ENCODE data around the gene WDR88. TPM values are rescaled to one million over a fixed set of nuclear protein-coding genes. Genes with fewer than 3 reads are reported as not detected.

WDR88 gene
- total and polyA plus RNA-seq, 2 donors (not counting 3 experiments of a cell fraction or from before 2014, with no cell fraction given) = not detected

DNA sequence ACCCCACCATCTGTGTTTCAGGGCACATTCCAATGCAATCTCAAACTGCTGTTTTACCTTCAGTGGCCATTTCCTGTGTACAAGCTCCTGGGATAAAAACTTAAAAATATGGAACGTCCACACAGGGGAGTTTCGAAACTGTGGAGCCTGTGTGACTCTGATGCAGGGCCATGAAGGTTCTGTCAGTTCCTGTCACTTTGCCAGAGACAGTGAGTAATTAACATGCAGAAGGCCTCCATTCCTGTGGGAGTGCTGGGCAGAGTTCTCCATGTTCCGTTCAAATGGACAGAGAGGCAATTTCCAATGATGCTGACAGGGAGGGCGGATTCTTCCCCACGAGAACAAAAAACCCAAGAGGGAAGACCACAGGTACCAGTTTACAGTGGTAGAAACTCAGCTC, 24.4 kb downstream of the WDR88 start:
- Histone ChIP-seq H3K36me3 (ENCODE audit: control insufficient read depth in 2 of 2, extremely low read depth in 1 of 2, insufficient read depth in 2 of 2, low read length in 2 of 2) (no peaks in the 10 kb centered on the region), H3K27ac (ENCODE audit: insufficient read depth, low read depth, low read length) (no peak overlapping the region), H2AFZ (ENCODE audit: low read depth, low read length) (no peak overlapping the region), H3K79me2 (ENCODE audit: control insufficient read depth, insufficient read depth, low read length) (no peaks in the 10 kb centered on the region), H3K4me2 (ENCODE audit: insufficient read depth, low read length) (no peak overlapping the region), H3K27me3 (ENCODE audit: control insufficient read depth in 2 of 2, insufficient read depth in 2 of 2, low read length in 2 of 2) (no peaks in the 10 kb centered on the region), H3K9me1 (replicated peaks; ENCODE audit: control insufficient read depth, extremely low read depth, insufficient read depth, low read length) (no peaks in the 10 kb centered on the region), H3K4me3 (replicated peaks in 1 of 3; ENCODE audit: insufficient read depth in 1 of 3, low read depth in 1 of 3, low read length in 3 of 3) (no peak overlapping the region), H3K9ac (replicated peaks; ENCODE audit: extremely low read depth, insufficient read depth, low read length) (no peak overlapping the region), H3K4me1 (ENCODE audit: control insufficient read depth, extremely low read depth, insufficient read depth, low read length) (no peaks in the 10 kb centered on the region), H4K20me1 (replicated peaks; ENCODE audit: control insufficient read depth, extremely low read depth, insufficient read depth, low read length) (no peaks in the 10 kb centered on the region), H3K9me3 (replicated peaks; ENCODE audit: control insufficient read depth, insufficient read depth, low read length) (no peaks in the 10 kb centered on the region)
- DNase-seq (ENCODE audit: low read depth, low spot score) (no peak), FAIRE-seq (no peak)
- TF ChIP-seq, protein P1, sequence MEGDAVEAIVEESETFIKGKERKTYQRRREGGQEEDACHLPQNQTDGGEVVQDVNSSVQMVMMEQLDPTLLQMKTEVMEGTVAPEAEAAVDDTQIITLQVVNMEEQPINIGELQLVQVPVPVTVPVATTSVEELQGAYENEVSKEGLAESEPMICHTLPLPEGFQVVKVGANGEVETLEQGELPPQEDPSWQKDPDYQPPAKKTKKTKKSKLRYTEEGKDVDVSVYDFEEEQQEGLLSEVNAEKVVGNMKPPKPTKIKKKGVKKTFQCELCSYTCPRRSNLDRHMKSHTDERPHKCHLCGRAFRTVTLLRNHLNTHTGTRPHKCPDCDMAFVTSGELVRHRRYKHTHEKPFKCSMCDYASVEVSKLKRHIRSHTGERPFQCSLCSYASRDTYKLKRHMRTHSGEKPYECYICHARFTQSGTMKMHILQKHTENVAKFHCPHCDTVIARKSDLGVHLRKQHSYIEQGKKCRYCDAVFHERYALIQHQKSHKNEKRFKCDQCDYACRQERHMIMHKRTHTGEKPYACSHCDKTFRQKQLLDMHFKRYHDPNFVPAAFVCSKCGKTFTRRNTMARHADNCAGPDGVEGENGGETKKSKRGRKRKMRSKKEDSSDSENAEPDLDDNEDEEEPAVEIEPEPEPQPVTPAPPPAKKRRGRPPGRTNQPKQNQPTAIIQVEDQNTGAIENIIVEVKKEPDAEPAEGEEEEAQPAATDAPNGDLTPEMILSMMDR (IDR thresholded peaks at IDR 0.05; ENCODE audit: extremely low read depth in 1 of 2, insufficient read depth in 1 of 2, low read depth in 1 of 2, low read length in 2 of 2) = no peak
- TF ChIP-seq, protein P2, sequence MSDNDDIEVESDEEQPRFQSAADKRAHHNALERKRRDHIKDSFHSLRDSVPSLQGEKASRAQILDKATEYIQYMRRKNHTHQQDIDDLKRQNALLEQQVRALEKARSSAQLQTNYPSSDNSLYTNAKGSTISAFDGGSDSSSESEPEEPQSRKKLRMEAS (IDR thresholded peaks at IDR 0.05; ENCODE audit: insufficient read depth, insufficient read length) = no peak
- TF ChIP-seq JUN (IDR thresholded peaks at IDR 0.05; ENCODE audit: borderline replicate concordance, insufficient read depth, insufficient read length, low read depth) (no peak), POLR2AphosphoS5 (IDR thresholded peaks at IDR 0.05; ENCODE audit: insufficient read depth, low read depth, low read length) (no peak), POLR2A (IDR thresholded peaks at IDR 0.05; ENCODE audit: low read depth, low read length) (no peak), FOS (IDR thresholded peaks at IDR 0.05; ENCODE audit: borderline replicate concordance, insufficient read depth, low read length) (no peak)
- intact Hi-C loops (cut with micrococcal nuclease) = no loop called here
- ChIA-PET CTCF (interaction anchor here (0.6 to 1.9 kb wide), 4 partner anchors 12 to 382 kb away, joined by 3 to 9 read pairs (median 4); no protein-coding TSS in a partner anchor), POLR2A (no interaction called here)
- BruUV-seq (replicated peaks) = no TSS peak
- dilution Hi-C loops (cut with MboI; ENCODE audit: extremely low pct_ligation_motif_present, low sequenced_read_pairs) = no loop called here
